Testis (tissue), 2 donors: ENCODE results near the gene RANBP9.

Experiments used
- CTCF ChIP-seq, 3 experiments: fragments of 450-650 bp in 2 of 3; fragments of 200-600 bp in 1 of 3; sonication (generic) in 1 of 3; IDR thresholded peaks; one replicate each; pipeline ENCODE4 v1.5.1; 2016 to 2019; ENCODE audit warnings: antibody characterized with exemption in 3 of 3, mild to moderate bottlenecking in 2 of 3, moderate library complexity in 1 of 3
- POLR2A ChIP-seq: fragments of 450-650 bp; IDR thresholded peaks from one replicate; pipeline ENCODE4 v1.6.1; 2017; ENCODE audit warnings: antibody characterized with exemption, mild to moderate bottlenecking, moderate library complexity

- TF ChIP-seq CTCF (IDR thresholded peaks at IDR 0.05) (no peak), POLR2A (no peak)
These were observed 1.7 kb downstream of the RANBP9 start for GRCh38 chr6:13709689-13710551.
